Activated CD8-positive, alpha-beta memory T cell treated with anti-CD3 and anti-CD28 coated beads, Interleukin-2, amount 50 U/mL, for 24 hours (primary cell): ENCODE measurements around the gene RASAL1.

Experiments
- DNase-seq: peaks from one replicate; pipeline ENCODE4 v3.0.0-alpha.2; 2020; ENCODE audit errors: extremely low read depth

The RASAL1 gene

GRCh38 chr12:113071135-113072112 lies 64.1 kb downstream of the RASAL1 start:
- DNase-seq: no peak

- no peak for DNase-seq
These were observed 65.2 kb downstream of the RASAL1 start for GRCh38 chr12:113070117-113070906.

GRCh38 chr12:113069751-113070116 lies 65.8 kb downstream of the RASAL1 start:
- DNase-seq: no peak

GRCh38 chr12:113069149-113069548 lies 66.4 kb downstream of the RASAL1 start:
- no peak for DNase-seq

- no peak for DNase-seq
These were observed 67.3 kb downstream of the RASAL1 start for GRCh38 chr12:113067987-113068935.

DNA sequence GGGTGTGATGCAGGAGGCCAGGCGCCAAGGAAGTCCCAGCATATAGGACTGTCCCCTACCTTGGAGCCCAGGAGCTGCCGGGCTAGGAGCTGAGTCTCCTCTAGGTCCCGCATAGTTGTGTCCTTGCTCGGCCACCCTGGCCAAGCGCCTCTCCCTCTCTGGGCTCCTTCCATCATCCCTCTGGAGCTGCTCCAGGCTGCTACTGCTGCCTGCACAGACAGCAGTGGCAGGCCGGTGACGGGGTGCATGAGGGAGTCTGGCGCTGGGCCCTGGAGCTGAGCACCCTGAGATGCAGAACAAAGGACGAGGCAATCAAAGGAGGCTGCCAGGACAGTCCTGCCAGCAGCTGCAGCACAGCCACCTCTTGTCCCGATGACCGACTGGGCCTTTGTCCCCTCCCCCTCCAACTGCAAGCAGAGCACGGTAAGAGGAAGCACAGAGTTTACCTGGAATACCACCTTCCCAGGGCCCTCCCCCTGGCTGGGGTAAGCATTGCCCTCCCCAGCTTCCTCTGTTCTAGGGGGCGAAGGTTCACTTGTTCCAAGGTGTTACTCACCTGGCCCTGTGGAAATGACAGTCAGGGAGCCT lies 68.7 kb downstream of the RASAL1 start:
- DNase-seq: no peak

DNA sequence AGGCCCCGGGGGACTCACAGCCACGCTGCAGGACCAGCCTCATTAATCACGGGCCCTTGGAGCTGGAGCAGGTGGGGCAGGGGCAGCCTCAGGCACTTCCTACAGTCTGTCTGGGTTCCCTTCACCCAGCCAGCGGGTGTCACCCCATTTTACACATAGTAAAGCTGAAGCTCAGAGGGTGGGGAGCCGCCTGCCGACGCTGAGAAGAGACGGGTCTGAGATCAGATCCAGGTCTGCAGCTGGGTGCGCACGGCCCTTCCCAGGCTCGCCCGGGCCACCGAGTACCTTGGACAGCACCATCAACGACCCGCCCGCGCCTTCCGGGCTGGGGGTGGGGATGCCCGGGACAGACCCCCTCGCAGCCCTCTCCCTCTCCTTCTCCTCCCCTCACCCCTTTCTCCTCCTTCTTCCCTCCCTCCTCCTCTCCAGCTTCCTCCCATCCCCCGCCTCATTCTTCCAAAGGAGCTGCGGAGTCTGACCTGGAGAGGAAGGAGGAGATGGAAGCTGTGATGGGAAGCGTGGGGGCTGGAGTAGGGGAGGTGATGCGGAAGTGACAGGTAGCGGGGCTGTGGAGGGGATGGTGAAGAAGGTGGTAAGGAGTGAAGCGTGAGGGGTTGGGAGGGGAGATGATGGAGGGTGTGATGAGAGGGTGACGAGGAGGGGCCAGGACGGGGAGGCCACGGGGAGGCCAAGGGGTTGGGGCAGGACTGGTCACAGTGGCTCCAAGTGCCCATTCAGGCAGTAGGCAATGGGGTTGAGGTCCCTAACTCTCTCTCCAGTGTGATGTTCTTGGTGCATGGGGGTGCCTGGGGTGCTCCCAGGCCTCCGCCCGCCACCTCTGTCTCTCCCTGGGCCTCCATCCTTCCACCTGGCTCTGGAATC lies 70.2 kb downstream of the RASAL1 start:
- DNase-seq: no peak

- no peak for DNase-seq
These were observed 71.0 kb downstream of the RASAL1 start for GRCh38 chr12:113064395-113065125.

DNA sequence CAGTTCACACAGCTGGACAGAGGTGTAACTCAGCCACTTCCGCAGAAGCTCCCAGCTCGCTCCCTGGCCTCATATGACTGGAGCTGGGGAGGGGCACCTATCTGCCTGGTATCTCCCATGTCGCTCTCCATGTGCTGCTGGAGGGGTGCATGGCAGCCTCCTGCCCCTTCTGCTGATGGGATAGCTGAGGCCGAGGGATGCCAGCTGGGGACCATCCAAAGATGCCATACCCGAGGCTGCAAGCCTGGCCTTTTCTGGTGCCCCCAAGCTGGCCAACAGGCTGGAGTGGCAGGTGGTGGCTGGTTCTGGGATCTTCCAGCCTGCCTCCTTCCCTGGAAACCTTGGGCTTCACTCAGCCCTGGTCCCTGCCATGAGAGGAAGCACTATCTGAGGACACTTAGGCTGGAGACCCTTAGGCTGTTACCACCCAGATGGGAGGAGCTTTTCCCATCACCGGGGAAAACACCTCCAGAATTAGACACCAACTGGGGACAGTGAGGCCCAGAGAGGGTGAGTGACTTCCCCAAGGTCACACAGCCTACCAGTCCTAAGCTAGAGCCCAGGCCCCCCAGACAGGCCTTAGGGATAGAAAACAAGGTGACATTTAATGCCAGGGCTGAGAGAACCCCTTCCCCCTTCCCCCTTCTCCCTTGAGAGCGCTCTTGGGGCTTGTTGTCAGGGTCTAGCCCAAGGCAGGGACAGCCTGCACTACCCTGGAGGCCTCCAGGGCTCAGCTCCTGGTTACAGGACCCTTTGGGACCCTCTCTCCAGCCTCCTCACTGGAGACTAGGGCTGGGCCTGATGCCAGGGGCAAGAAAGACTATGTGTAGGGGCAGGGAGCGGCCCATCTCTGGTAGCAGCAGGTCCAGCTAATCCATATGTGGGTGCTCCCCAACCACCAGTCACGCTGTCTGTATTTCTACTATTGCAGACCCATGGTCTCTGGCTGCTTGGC lies 71.9 kb downstream of the RASAL1 start:
- DNase-seq: no peak

DNA sequence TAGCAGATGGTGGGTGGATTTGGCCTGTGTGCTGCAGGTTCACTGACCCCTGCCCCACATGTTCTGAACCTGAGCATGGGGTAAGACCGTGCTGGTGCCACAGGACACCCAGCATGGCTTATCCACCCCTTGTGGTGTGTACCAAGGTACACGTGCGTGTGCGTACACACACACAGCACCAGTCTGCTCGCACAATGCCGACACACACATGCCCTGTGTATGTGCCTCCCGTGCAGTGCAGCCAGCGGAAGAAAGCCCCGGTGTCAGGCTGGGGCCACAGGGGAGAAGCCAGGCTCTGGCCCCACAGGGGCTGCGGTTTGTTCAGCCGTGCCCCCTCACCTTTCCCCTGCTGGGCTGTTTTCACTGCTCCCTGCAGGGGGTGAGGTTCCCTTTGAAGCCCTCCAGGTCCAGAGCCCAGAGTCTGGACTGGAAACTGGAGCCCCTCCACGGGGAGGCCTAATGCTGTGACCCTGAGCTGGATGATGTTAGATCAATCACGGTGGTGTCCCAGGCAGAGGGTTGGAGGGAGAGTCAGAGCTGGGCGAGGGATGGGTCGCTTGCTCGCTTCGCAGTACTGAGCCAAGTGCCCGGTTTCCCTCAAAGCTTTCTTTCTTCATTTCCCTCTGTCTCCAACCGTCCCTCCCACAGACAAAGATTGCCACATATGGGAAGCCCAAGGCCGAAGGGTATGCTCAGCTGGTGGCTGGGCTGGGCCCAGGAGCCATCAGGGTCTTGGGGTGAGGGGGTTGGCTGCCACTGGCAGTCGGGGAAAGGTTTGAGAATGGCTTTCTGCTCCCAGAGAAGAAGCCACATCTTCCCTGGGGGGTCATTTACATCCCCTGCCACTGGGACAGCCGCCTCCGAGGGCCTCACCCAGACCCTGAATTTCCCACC lies 72.8 kb downstream of the RASAL1 start:
- DNase-seq: no peak

- DNase-seq: no peak
These were observed 74.4 kb downstream of the RASAL1 start for GRCh38 chr12:113061061-113061694.

GRCh38 chr12:113060336-113060960 lies 75.1 kb downstream of the RASAL1 start:
- no peak for DNase-seq

DNA sequence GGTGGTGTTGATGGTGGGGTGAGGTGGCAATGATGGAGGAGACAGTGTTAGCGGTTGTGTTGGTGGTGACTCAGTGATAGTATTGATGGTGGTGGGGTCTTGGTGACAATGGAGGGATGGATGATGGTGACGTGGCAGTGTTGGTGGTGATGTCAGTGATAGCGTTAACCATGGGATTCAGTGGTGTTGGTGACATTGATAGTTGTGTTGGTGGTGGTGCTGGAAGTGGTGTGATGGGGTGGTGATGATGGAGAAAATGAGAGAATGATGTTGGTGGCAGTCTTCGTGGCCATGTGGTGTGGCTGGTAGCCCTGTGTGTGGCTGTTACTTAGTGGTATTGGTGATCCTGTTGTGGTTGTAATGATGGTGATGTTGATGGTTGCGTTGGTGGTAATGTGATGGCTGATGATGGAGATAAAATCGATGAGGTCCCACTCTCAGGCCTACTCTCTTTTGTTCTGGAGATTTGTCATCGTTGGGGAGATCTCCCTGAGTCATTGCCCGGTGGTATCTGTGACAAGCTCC lies 76.4 kb downstream of the RASAL1 start:
- DNase-seq: no peak

DNA sequence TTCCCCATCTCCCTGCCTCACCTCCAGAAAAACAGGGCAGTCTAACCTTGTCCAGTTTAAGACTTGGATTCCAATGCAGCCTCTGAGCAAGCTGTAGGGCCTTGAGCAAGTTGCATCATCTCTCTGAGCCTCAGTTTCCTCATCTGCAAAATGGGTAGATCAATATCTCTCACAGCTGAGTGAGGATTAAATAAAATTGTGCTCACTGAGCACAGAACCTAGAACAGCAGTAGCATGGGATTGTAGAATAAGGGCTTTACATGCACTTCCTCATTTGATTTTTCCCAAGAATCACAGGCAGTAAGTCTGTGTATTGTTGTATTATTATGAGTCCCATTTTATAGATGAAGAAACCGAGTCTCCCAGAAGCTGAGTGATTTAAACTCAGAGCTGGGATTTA lies 77.0 kb downstream of the RASAL1 start:
- DNase-seq: no peak

GRCh38 chr12:113057565-113058485 lies 77.7 kb downstream of the RASAL1 start:
- DNase-seq: no peak
